Muscle layer of duodenum (tissue), 2 donors: ENCODE data around the gene DNAH2.

Experiments used
- H3K27ac ChIP-seq: one replicate; pipeline ENCODE4 v1.7.0; 2013; ENCODE audit warnings: mild to moderate bottlenecking, low read length
- H3K27me3 ChIP-seq: one replicate; pipeline ENCODE4 v1.7.0; 2013; ENCODE audit warnings: low read depth, mild to moderate bottlenecking, control low read depth, low read length
- H3K36me3 ChIP-seq, 2 donors: one replicate each; pipeline ENCODE4 v1.7.0; 2013; ENCODE audit warnings: low read length in 2 of 2, control low read depth in 1 of 2, mild to moderate bottlenecking in 1 of 2; ENCODE audit not compliant: insufficient read depth in 2 of 2, control insufficient read depth in 1 of 2
- H3K4me1 ChIP-seq, 2 donors: one replicate each; pipeline ENCODE4 v1.7.0; 2013; ENCODE audit warnings: low read length in 2 of 2, mild to moderate bottlenecking in 2 of 2, control low read depth in 1 of 2, moderate library complexity in 1 of 2; ENCODE audit not compliant: insufficient read depth in 2 of 2, control insufficient read depth in 1 of 2
- H3K4me3 ChIP-seq, 2 donors: one replicate each; pipeline ENCODE4 v1.7.0; 2013; ENCODE audit warnings: low read length in 2 of 2, low read depth in 1 of 2, mild to moderate bottlenecking in 1 of 2
- H3K9me3 ChIP-seq, 2 donors: one replicate each; pipeline ENCODE4 v1.7.0; 2013; ENCODE audit warnings: low read length in 2 of 2, control low read depth in 1 of 2, mild to moderate bottlenecking in 1 of 2; ENCODE audit not compliant: control insufficient read depth in 1 of 2
- donor health status: healthy.

Gene DNAH2

GRCh38 chr17:7713782-7714181 lies 3.8 kb upstream of the DNAH2 start:
- Histone ChIP-seq H3K27ac (no peak overlapping the region), H3K36me3 (no peaks in the 10 kb centered on the region), H3K4me3 (no peak overlapping the region), H3K9me3 (no peaks in the 10 kb centered on the region), H3K27me3 (peaks cover 23% of the 10 kb centered on the region), H3K4me1 (peaks cover 0 to 15% of the 10 kb centered on the region in 2 donors)

- Histone ChIP-seq H3K4me3 (no peak overlapping the region), H3K27me3 (peaks cover 28% of the 10 kb centered on the region), H3K27ac (no peak overlapping the region), H3K4me1 (peaks cover 0 to 15% of the 10 kb centered on the region in 2 donors), H3K9me3 (no peaks in the 10 kb centered on the region), H3K36me3 (no peaks in the 10 kb centered on the region)
These were observed 2.6 kb upstream of the DNAH2 start for GRCh38 chr17:7714721-7715594.

GRCh38 chr17:7715936-7716886 lies 1.3 kb upstream of the DNAH2 start:
- H3K9me3 ChIP-seq: no peaks in the 10 kb centered on the region
- peaks cover 28% of the 10 kb centered on the region for H3K27me3 ChIP-seq
- H3K27ac ChIP-seq: no peak overlapping the region
- peak overlapping the region; percentile 39 to 77 for H3K4me3 ChIP-seq
- H3K4me1 ChIP-seq: peaks cover 0 to 15% of the 10 kb centered on the region in 2 donors
- H3K36me3 ChIP-seq: no peaks in the 10 kb centered on the region

GRCh38 chr17:7717756-7718350 lies 309 bp downstream of the DNAH2 start:
- Histone ChIP-seq H3K4me3 (peak overlapping the region; percentile 53 to 77), H3K27me3 (peaks cover 18% of the 10 kb centered on the region), H3K9me3 (no peaks in the 10 kb centered on the region), H3K27ac (no peak overlapping the region), H3K36me3 (no peaks in the 10 kb centered on the region), H3K4me1 (peaks cover 0 to 15% of the 10 kb centered on the region in 2 donors)

- Histone ChIP-seq H3K9me3 (no peaks in the 10 kb centered on the region), H3K27me3 (peaks cover 12% of the 10 kb centered on the region)
These were observed 2.1 kb downstream of the DNAH2 start for GRCh38 chr17:7719661-7720060.

GRCh38 chr17:7720125-7720524 lies 2.6 kb downstream of the DNAH2 start:
- Histone ChIP-seq H3K4me3 (no peak overlapping the region), H3K9me3 (no peaks in the 10 kb centered on the region), H3K27ac (no peak overlapping the region), H3K36me3 (no peaks in the 10 kb centered on the region), H3K27me3 (peaks cover 11% of the 10 kb centered on the region), H3K4me1 (peaks cover 0 to 15% of the 10 kb centered on the region in 2 donors)

More at GRCh38 chr17:7719661-7720060, 2.1 kb downstream of the DNAH2 start:
- H3K27ac ChIP-seq: no peak overlapping the region
- H3K4me3 ChIP-seq: no peak overlapping the region
- peaks cover 0 to 15% of the 10 kb centered on the region in 2 donors for H3K4me1 ChIP-seq
- no peaks in the 10 kb centered on the region for H3K36me3 ChIP-seq

- H3K4me1 ChIP-seq: peaks cover 0 to 11% of the 10 kb centered on the region in 2 donors
- H3K4me3 ChIP-seq: no peak overlapping the region
- H3K27ac ChIP-seq: no peak overlapping the region
- H3K36me3 ChIP-seq: no peaks in the 10 kb centered on the region
- peaks cover 5% of the 10 kb centered on the region for H3K27me3 ChIP-seq
- no peaks in the 10 kb centered on the region for H3K9me3 ChIP-seq
These were observed 4.1 kb downstream of the DNAH2 start for GRCh38 chr17:7721612-7722011.

- no peak overlapping the region for H3K4me3 ChIP-seq
- H3K27me3 ChIP-seq: no peaks in the 10 kb centered on the region
- no peaks in the 10 kb centered on the region for H3K9me3 ChIP-seq
- H3K27ac ChIP-seq: no peak overlapping the region
- no peaks in the 10 kb centered on the region for H3K4me1 ChIP-seq
- no peaks in the 10 kb centered on the region for H3K36me3 ChIP-seq
These were observed 10.3 kb downstream of the DNAH2 start for GRCh38 chr17:7727886-7728285.

- Histone ChIP-seq H3K4me1 (no peaks in the 10 kb centered on the region), H3K36me3 (no peaks in the 10 kb centered on the region), H3K27me3 (no peaks in the 10 kb centered on the region), H3K27ac (no peak overlapping the region), H3K4me3 (no peak overlapping the region), H3K9me3 (no peaks in the 10 kb centered on the region)
These were observed 12.3 kb downstream of the DNAH2 start for GRCh38 chr17:7729816-7730215.

- Histone ChIP-seq H3K27ac (no peak overlapping the region), H3K27me3 (no peaks in the 10 kb centered on the region), H3K4me3 (no peak overlapping the region), H3K4me1 (no peaks in the 10 kb centered on the region), H3K36me3 (no peaks in the 10 kb centered on the region), H3K9me3 (no peaks in the 10 kb centered on the region)
These were observed 15.5 kb downstream of the DNAH2 start for GRCh38 chr17:7732981-7733539.

GRCh38 chr17:7737601-7738000 lies 20.1 kb downstream of the DNAH2 start:
- Histone ChIP-seq H3K27me3 (no peaks in the 10 kb centered on the region), H3K4me3 (no peak overlapping the region), H3K4me1 (no peaks in the 10 kb centered on the region), H3K9me3 (no peaks in the 10 kb centered on the region), H3K36me3 (no peaks in the 10 kb centered on the region), H3K27ac (no peak overlapping the region)
